GM18873 (cell line): ENCODE data around the gene MED25.

Experiments used
- ATAC-seq: cut with Tn5 transposase; IDR thresholded peaks from one replicate; pipeline ENCODE4 v1.9.1; 2021; ENCODE audit warnings: mild to moderate bottlenecking, moderate library complexity, moderate number of reproducible peaks; ENCODE audit not compliant: unreplicated experiment, low FRiP score

MED25 gene

GRCh38 chr19:49881672-49882394 lies 63.7 kb downstream of the MED25 start:
- no peak for ATAC-seq

GRCh38 chr19:49882643-49883042 lies 64.6 kb downstream of the MED25 start:
- ATAC-seq, result no peak

GRCh38 chr19:49883094-49883493 lies 65.0 kb downstream of the MED25 start:
- no peak for ATAC-seq

GRCh38 chr19:49884109-49884508 lies 66.0 kb downstream of the MED25 start:
- ATAC-seq, result no peak

GRCh38 chr19:49884760-49885159 lies 66.7 kb downstream of the MED25 start:
- ATAC-seq, result no peak
